BJ (cell line): ENCODE results near the gene METTL24. TPM values are rescaled to one million over a fixed set of nuclear protein-coding genes. Genes with fewer than 3 reads are reported as not detected.

Experiments used
- CTCF ChIA-PET: fragments of 350-600 bp; formaldehyde crosslinking; extraction: SDS; loops from one replicate; lab custom pipeline; 2021; ENCODE audit warnings: antibody characterized with exemption, inconsistent platforms; lab: Yijun Ruan, JAX
- POLR2A ChIA-PET: fragments of 300-600 bp; sonication (Branson Sonifier 250); formaldehyde crosslinking; extraction: SDS; loops from one replicate; lab custom pipeline; 2021; ENCODE audit warnings: antibody characterized with exemption; lab: Charles Lee
- DNase-seq: peaks from one replicate; pipeline ENCODE4 v3.0.0-alpha.2; 2011; ENCODE audit warnings: low read depth
- H3K27me3 ChIP-seq: 2 replicates; pipeline ENCODE4 v1.6.0; 2011; ENCODE audit warnings: low read length; ENCODE audit not compliant: control insufficient read depth, insufficient read depth
- H3K36me3 ChIP-seq: 2 replicates; pipeline ENCODE4 v1.5.1; 2011; ENCODE audit warnings: low read length; ENCODE audit not compliant: control insufficient read depth, insufficient read depth
- H3K4me3 ChIP-seq: 2 replicates; pipeline ENCODE4 v1.5.1; 2011; ENCODE audit warnings: low read depth, mild to moderate bottlenecking, control low read depth, low read length
- polyA plus RNA-seq: library from polyadenylated mRNA; depleted of rRNA; stranded (reverse); fragments of >200 nt; gene quantifications from 2 replicates; pipeline ENCODE4 v1.2.3, GENCODE V29; 2011
- TF ChIP-seq, protein P1 (sequence below): IDR thresholded peaks from 2 replicates; pipeline ENCODE4 v1.5.1; 2011; ENCODE audit warnings: low read depth, mild to moderate bottlenecking, control low read depth, inconsistent platforms, low read length, moderate library complexity; ENCODE audit not compliant: insufficient read depth

Gene METTL24
- polyA plus RNA-seq, 1 experiment = 0.31 TPM

DNA sequence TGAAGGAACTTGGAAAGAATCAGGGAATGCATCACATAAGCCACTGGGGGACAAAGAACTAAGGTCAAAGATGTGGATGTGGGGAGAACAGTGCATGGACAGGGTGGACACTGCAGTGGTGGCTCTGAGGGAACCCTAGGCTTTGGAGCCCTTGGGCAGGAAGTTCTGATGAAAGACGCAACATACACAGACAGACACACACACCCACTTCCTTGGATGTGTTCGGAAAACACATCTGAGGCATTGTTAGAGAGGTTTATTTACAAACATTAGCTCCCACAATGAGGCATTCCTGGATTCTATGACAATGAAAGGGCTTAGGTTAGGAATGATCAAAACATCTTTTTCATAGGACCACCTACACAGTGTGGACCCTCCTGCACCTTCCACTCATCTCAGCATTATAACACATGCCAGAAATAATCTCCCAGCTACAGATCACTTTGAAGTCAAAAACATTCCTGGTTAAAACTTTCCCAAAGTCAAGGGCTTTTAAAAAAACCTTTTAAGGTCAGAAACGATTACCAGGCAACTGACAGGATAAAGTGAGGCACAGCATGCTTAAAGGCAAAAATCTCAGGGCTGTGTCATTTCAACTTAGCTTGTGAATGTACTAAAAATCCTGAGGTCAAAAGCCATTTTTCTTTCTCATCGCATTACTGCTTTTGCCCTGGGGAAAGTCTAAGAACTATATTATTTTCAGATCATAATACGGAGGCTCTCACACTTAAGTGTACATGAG is 6.4 kb upstream of the METTL24 start:
- Histone ChIP-seq H3K27me3 (peaks cover 15% of the 10 kb centered on the region), H3K36me3 (no peaks in the 10 kb centered on the region), H3K4me3 (no peak overlapping the region)
- no peak for DNase-seq
- ChIA-PET CTCF (interaction anchor here (1.0 kb wide), 1 partner anchor 30 kb away, joined by 4 read pairs; no protein-coding TSS in a partner anchor), POLR2A (no interaction called here)
- TF ChIP-seq, protein P1, sequence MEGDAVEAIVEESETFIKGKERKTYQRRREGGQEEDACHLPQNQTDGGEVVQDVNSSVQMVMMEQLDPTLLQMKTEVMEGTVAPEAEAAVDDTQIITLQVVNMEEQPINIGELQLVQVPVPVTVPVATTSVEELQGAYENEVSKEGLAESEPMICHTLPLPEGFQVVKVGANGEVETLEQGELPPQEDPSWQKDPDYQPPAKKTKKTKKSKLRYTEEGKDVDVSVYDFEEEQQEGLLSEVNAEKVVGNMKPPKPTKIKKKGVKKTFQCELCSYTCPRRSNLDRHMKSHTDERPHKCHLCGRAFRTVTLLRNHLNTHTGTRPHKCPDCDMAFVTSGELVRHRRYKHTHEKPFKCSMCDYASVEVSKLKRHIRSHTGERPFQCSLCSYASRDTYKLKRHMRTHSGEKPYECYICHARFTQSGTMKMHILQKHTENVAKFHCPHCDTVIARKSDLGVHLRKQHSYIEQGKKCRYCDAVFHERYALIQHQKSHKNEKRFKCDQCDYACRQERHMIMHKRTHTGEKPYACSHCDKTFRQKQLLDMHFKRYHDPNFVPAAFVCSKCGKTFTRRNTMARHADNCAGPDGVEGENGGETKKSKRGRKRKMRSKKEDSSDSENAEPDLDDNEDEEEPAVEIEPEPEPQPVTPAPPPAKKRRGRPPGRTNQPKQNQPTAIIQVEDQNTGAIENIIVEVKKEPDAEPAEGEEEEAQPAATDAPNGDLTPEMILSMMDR = no peak

DNA sequence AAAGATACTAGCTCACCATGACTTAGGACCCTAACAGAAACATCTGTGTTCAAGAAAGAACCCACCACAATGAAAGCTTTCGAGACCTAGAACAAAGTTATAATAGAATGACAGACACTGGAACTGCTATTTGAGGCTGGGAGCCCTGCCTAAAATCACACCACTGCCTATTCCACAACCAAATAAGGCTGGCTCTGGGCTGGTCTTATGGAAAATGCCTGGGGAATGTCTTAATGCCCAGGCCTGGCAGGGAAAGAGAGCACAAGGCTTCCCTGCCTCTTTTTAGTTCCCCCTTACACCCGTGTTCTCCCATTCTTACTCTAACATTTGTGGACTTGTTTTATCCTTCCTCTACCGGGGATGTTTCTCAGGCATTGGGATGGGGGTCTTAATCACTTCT is 5.6 kb upstream of the METTL24 start:
- TF ChIP-seq, protein P1 = no peak
- POLR2A ChIA-PET = no interaction called here
- Histone ChIP-seq H3K27me3 (peaks cover 22% of the 10 kb centered on the region), H3K4me3 (no peak overlapping the region), H3K36me3 (no peaks in the 10 kb centered on the region)
- DNase-seq = no peak
- CTCF ChIA-PET = no interaction called here

DNA sequence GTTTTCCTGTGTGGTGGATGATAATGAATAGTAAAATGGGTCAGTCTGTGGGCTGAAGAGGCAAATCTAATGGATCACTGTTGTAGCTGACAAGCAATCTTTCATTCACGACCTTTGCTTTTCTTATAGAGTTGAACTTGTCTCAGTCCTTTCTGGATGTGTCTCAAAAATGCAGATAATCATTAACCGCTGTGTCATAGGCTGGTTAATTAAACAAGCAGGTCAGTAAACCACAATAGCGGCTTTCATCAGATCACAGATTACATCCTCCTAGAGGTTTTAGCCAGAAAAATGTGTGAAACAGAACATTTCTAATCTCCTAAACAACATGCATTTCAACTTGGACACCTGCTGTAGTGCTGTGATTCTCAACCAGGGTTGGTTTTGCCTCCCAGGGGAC is 2.5 kb upstream of the METTL24 start:
- Histone ChIP-seq H3K27me3 (peaks cover 25% of the 10 kb centered on the region), H3K36me3 (no peaks in the 10 kb centered on the region), H3K4me3 (no peak overlapping the region)
- ChIA-PET CTCF (no interaction called here), POLR2A (no interaction called here)
- TF ChIP-seq, protein P1 = no peak
- DNase-seq = no peak

DNA sequence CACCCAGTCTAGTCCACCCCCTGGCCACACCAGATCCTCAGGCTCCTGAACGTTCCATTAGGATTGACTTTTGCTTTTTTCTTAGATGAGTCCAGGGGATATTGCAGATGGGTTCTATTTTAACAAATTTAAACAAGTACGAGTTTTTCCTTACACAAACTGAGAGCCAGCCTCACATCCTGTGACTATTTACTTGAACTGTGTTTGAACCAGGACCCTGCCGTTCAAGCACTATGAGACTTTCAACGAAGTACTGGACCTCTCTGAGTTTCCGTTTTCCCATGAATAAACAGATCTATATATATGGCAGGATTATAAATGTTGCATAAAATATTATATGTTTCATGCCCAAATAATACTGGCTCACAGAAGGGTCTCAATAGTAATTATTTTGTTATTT is 1.4 kb upstream of the METTL24 start:
- ChIA-PET POLR2A (no interaction called here), CTCF (no interaction called here)
- peaks cover 24% of the 10 kb centered on the region for H3K27me3 ChIP-seq
- TF ChIP-seq, protein P1 = no peak
- no peak for DNase-seq
- no peaks in the 10 kb centered on the region for H3K36me3 ChIP-seq
- H3K4me3 ChIP-seq = no peak overlapping the region

DNA sequence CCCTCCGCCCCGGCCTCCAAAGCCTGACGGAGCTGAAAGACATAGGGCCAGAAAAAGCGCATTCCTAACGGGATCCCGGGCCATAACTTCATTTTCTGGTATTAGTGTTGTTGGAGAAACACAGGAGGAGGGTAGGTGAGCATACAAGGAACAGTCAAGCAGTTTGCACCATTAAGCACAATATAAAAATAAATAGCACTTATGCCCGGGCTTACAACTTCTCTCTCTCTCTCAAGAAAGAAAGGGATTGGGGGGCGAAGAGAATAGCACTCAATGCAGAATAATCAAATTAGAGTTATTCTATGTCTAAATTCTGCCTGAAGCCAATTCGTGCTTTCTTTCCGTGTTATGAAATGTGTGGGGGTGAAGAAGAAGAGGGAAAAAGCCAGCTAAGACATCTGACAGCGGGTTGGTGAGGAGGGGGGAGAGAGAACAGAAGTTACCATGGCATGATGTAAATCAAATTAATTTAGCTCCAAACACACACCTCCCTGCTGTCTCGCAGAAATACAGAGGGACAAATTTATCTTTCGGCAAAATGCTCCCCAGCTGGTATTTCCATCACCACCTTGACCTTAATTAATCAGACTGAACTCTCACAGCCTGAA is 508 bp upstream of the METTL24 start:
- TF ChIP-seq, protein P1 = no peak
- H3K27me3 ChIP-seq = peaks cover 18% of the 10 kb centered on the region
- no peaks in the 10 kb centered on the region for H3K36me3 ChIP-seq
- DNase-seq = no peak
- ChIA-PET CTCF (interaction anchor here (1.0 to 1.2 kb wide), 2 partner anchors 20 to 31 kb away, joined by 3 to 4 read pairs; no protein-coding TSS in a partner anchor), POLR2A (no interaction called here)
- H3K4me3 ChIP-seq = peak overlapping the region; percentile 39
